Glutamatergic neuron (in vitro differentiated cells): ENCODE results near the gene ZC3H15. TPM values are rescaled to one million over a fixed set of nuclear protein-coding genes. Genes with fewer than 3 reads are reported as not detected.

Experiments used
- DNase-seq: peaks from one replicate; pipeline ENCODE4 v3.0.0; 2022
- H3K27ac Mint-ChIP-seq: one replicate; pipeline ENCODE4 v1.8.0; 2020; ENCODE audit warnings: mild to moderate bottlenecking, mixed read lengths, inconsistent platforms; ENCODE audit not compliant: unreplicated experiment
- H3K27me3 Mint-ChIP-seq: one replicate; pipeline ENCODE4 v1.8.0; 2020; ENCODE audit warnings: mild to moderate bottlenecking, moderate library complexity, mixed read lengths, inconsistent platforms; ENCODE audit not compliant: unreplicated experiment
- H3K36me3 Mint-ChIP-seq: one replicate; pipeline ENCODE4 v1.8.0; 2020; ENCODE audit warnings: mild to moderate bottlenecking, mixed read lengths, inconsistent platforms; ENCODE audit not compliant: unreplicated experiment
- H3K4me1 Mint-ChIP-seq: one replicate; pipeline ENCODE4 v1.8.0; 2020; ENCODE audit warnings: mild to moderate bottlenecking, low read depth, mixed read lengths, inconsistent platforms; ENCODE audit not compliant: unreplicated experiment
- H3K4me3 Mint-ChIP-seq: one replicate; pipeline ENCODE4 v1.8.0; 2020; ENCODE audit warnings: mild to moderate bottlenecking, mixed read lengths, inconsistent platforms; ENCODE audit not compliant: unreplicated experiment
- H3K9me3 Mint-ChIP-seq: one replicate; pipeline ENCODE4 v1.8.0; 2020; ENCODE audit warnings: mild to moderate bottlenecking, moderate library complexity, mixed read lengths, inconsistent platforms; ENCODE audit not compliant: unreplicated experiment
- CTCF ChIP-seq: fragments of 200-600 bp; sonication (generic); IDR thresholded peaks from one replicate; pipeline ENCODE4 v1.5.0; 2021; ENCODE audit not compliant: partially characterized antibody, unreplicated experiment
- total RNA-seq: library from RNA; stranded (reverse); fragmentation: NEBNext Ultra II Directional; extraction: Animal tissue kit (Norgen Biotek cat#: 25700); gene quantifications from one replicate; pipeline ENCODE4 v1.2.1, GENCODE V29; 2021; ENCODE audit not compliant: unreplicated experiment

ZC3H15 gene
- total RNA-seq, 1 donor from 2014 or later: 79.7 TPM

GRCh38 chr2:186443851-186444250 lies 42.2 kb upstream of the ZC3H15 start:
- H3K27ac Mint-ChIP-seq: no peak overlapping the region
- H3K9me3 Mint-ChIP-seq: peaks cover 2% of the 10 kb centered on the region
- H3K4me1 Mint-ChIP-seq: no peaks in the 10 kb centered on the region
- no peak for TF ChIP-seq CTCF
- H3K36me3 Mint-ChIP-seq: peaks cover 3% of the 10 kb centered on the region
- DNase-seq: no peak
- H3K27me3 Mint-ChIP-seq: no peaks in the 10 kb centered on the region
- H3K4me3 Mint-ChIP-seq: no peak overlapping the region

- TF ChIP-seq CTCF: no peak
- no peak for DNase-seq
- Mint-ChIP-seq H3K27me3 (no peaks in the 10 kb centered on the region), H3K36me3 (no peaks in the 10 kb centered on the region), H3K4me1 (no peaks in the 10 kb centered on the region), H3K27ac (no peak overlapping the region), H3K9me3 (no peaks in the 10 kb centered on the region), H3K4me3 (no peak overlapping the region)
These were observed 40.6 kb upstream of the ZC3H15 start for GRCh38 chr2:186445506-186445905.

- Mint-ChIP-seq H3K27ac (no peak overlapping the region), H3K4me3 (no peak overlapping the region), H3K36me3 (no peaks in the 10 kb centered on the region), H3K27me3 (peaks cover 2% of the 10 kb centered on the region), H3K4me1 (no peaks in the 10 kb centered on the region), H3K9me3 (no peaks in the 10 kb centered on the region)
- TF ChIP-seq CTCF: no peak
- DNase-seq: no peak
These were observed 30.4 kb upstream of the ZC3H15 start for GRCh38 chr2:186455613-186456012.

- no peak overlapping the region for H3K27ac Mint-ChIP-seq
- no peak overlapping the region for H3K4me3 Mint-ChIP-seq
- DNase-seq: no peak
- no peaks in the 10 kb centered on the region for H3K9me3 Mint-ChIP-seq
- H3K4me1 Mint-ChIP-seq: no peaks in the 10 kb centered on the region
- TF ChIP-seq CTCF: no peak
- no peaks in the 10 kb centered on the region for H3K27me3 Mint-ChIP-seq
- no peaks in the 10 kb centered on the region for H3K36me3 Mint-ChIP-seq
These were observed 29.1 kb upstream of the ZC3H15 start for GRCh38 chr2:186456941-186457340.

- no peaks in the 10 kb centered on the region for H3K36me3 Mint-ChIP-seq
- H3K4me1 Mint-ChIP-seq: no peaks in the 10 kb centered on the region
- H3K27me3 Mint-ChIP-seq: no peaks in the 10 kb centered on the region
- no peaks in the 10 kb centered on the region for H3K9me3 Mint-ChIP-seq
- TF ChIP-seq CTCF: no peak
- H3K27ac Mint-ChIP-seq: no peak overlapping the region
- H3K4me3 Mint-ChIP-seq: no peak overlapping the region
- no peak for DNase-seq
These were observed 28.2 kb upstream of the ZC3H15 start for GRCh38 chr2:186457908-186458307.
